Body of pancreas (tissue), 4 donors: ENCODE results near the gene KLHL25.

Source experiments
- POLR2A ChIP-seq, 3 donors: fragments of 450-650 bp; IDR thresholded peaks; one replicate each; pipeline ENCODE4 v1.6.1; 2016; ENCODE audit warnings: antibody characterized with exemption in 3 of 3, mild to moderate bottlenecking in 2 of 3
- TF ChIP-seq, protein P1 (sequence below), 7 experiments: fragments of 450-650 bp in 4 of 7; fragments of 200-600 bp in 3 of 7; sonication (generic) in 3 of 7; IDR thresholded peaks; one replicate each; pipeline ENCODE4 v1.5.1; 2016 to 2019; ENCODE audit warnings: antibody characterized with exemption in 7 of 7

GRCh38 chr15:85840802-85841152, 46.1 kb upstream of the KLHL25 start:
- TF ChIP-seq, protein P1, sequence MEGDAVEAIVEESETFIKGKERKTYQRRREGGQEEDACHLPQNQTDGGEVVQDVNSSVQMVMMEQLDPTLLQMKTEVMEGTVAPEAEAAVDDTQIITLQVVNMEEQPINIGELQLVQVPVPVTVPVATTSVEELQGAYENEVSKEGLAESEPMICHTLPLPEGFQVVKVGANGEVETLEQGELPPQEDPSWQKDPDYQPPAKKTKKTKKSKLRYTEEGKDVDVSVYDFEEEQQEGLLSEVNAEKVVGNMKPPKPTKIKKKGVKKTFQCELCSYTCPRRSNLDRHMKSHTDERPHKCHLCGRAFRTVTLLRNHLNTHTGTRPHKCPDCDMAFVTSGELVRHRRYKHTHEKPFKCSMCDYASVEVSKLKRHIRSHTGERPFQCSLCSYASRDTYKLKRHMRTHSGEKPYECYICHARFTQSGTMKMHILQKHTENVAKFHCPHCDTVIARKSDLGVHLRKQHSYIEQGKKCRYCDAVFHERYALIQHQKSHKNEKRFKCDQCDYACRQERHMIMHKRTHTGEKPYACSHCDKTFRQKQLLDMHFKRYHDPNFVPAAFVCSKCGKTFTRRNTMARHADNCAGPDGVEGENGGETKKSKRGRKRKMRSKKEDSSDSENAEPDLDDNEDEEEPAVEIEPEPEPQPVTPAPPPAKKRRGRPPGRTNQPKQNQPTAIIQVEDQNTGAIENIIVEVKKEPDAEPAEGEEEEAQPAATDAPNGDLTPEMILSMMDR (IDR thresholded peaks at IDR 0.05) = no peak
- no peak for TF ChIP-seq POLR2A (IDR thresholded peaks at IDR 0.05)
